Memory B cell (primary cell): ENCODE measurements around the gene ARL13B.
A peak's percentile ranks its signal among the peaks of the same experiment; 100 is the strongest.
"Not testable (repeated sequence)": the region's sequence is repeated elsewhere in the genome, so short reads cannot be mapped to it uniquely, and the experiment has no call there.

Source experiments
- ATAC-seq: fragments of 150-1000 bp; cut with Tn5 transposase; 2 replicates; pipeline ENCODE4 v1.10.0; 2021; ENCODE audit warnings: low read depth, mild to moderate bottlenecking, moderate library complexity
- DNase-seq, 2 donors: peaks; one replicate each; pipeline ENCODE4 v3.0.0; 2022; ENCODE audit warnings: low spot score in 2 of 2
- H3K27ac Mint-ChIP-seq: one replicate; pipeline ENCODE4 v1.8.0; 2022; ENCODE audit warnings: mild to moderate bottlenecking, moderate library complexity, mixed read lengths
- H3K27me3 Mint-ChIP-seq: one replicate; pipeline ENCODE4 v1.8.0; 2022; ENCODE audit warnings: mixed read lengths
- H3K36me3 Mint-ChIP-seq: one replicate; pipeline ENCODE4 v1.8.0; 2022; ENCODE audit warnings: mild to moderate bottlenecking, mixed read lengths
- H3K4me1 Mint-ChIP-seq: one replicate; pipeline ENCODE4 v1.8.0; 2022; ENCODE audit warnings: mixed read lengths
- H3K4me3 Mint-ChIP-seq: one replicate; pipeline ENCODE4 v1.8.0; 2022; ENCODE audit warnings: mild to moderate bottlenecking, moderate library complexity, mixed read lengths
- H3K9me3 Mint-ChIP-seq: one replicate; pipeline ENCODE4 v1.8.0; 2022; ENCODE audit warnings: mixed read lengths

The ARL13B gene

DNA sequence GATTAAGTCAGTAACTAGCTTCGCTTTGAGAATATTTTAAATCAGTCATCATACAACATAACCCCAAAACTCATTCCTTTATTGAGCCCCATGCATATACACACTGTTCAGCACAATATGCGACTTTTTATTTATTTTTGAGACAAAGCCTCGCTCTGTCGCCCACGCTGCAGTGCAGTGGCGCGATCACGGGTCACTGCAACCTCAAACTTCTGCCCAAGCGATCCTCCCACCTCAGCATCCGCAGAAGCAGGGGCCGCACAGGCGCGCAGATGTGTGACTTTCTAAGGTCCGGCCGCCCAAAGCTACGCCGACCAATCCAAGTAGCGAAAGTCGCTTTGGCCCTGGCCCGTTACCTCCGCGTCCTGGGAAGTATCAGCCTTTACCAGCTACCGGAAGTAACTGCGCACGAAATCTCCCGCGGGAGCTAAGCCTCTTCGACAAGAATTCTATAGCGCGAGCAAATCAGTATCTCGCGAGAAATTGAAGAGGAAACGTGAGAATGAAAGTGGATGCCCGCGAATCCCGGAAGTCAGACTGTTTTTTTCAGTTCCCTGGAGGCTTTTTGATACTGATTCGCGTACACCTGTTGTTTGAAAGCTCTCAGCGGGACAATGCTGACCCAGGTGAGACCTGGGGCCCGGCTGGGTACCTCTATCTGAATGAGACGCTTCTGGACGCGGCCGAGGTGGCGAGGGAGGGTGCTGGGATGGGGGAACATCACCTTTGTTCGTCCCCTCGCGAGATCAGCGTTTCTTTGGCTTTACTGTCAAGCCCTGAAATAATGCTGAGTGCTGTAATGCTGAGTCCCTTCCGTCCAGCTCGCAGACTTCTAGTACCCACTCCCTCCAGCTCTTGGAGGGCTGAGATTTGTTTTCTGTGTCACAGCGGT, 82.8 kb downstream of the ARL13B start, which contains the start of the genes DHFR2 and NSUN3:
Gene DHFR2, minus strand, starts transcription at position 404 of the 892 bp plus-strand sequence. CDS start 1,405 bp downstream, outside the sequence.
Gene NSUN3, plus strand, starts transcription at position 549 of the 892 bp plus-strand sequence. Its CDS starts 66 bp downstream, at position 615.
- no peaks in the 10 kb centered on the region for H3K27me3 Mint-ChIP-seq
- peaks cover 31% of the 10 kb centered on the region for H3K4me1 Mint-ChIP-seq
- H3K27ac Mint-ChIP-seq: peak within 1 kb of the TSS; percentile 100
- ATAC-seq (peak; percentile 85), DNase-seq (peak; percentile 81)
- peaks cover 1% of the 10 kb centered on the region for H3K9me3 Mint-ChIP-seq
- peak within 1 kb of the TSS; percentile 98 for H3K4me3 Mint-ChIP-seq
- peaks cover 21% of the 10 kb centered on the region for H3K36me3 Mint-ChIP-seq

GRCh38 chr3:94063496-94064119, 83.7 kb downstream of the ARL13B start:
- H3K4me1 Mint-ChIP-seq: peaks cover 33% of the 10 kb centered on the region
- peaks cover 23% of the 10 kb centered on the region for H3K36me3 Mint-ChIP-seq
- ATAC-seq (no peak), DNase-seq (no peak)
- H3K9me3 Mint-ChIP-seq: peaks cover 1% of the 10 kb centered on the region
- H3K27ac Mint-ChIP-seq: peak overlapping the region; percentile 100
- H3K27me3 Mint-ChIP-seq: no peaks in the 10 kb centered on the region
- H3K4me3 Mint-ChIP-seq: peak overlapping the region; percentile 98

- peaks cover 35% of the 10 kb centered on the region for H3K4me1 Mint-ChIP-seq
- peaks cover 1% of the 10 kb centered on the region for H3K9me3 Mint-ChIP-seq
- peaks cover 23% of the 10 kb centered on the region for H3K36me3 Mint-ChIP-seq
- no peak for DNase-seq
- peak overlapping the region; percentile 100 for H3K27ac Mint-ChIP-seq
- peak overlapping the region; percentile 98 for H3K4me3 Mint-ChIP-seq
- H3K27me3 Mint-ChIP-seq: no peaks in the 10 kb centered on the region
- ATAC-seq: no peak
Observed at GRCh38 chr3:94064243-94064860, 84.4 kb downstream of the ARL13B start.

- H3K27ac Mint-ChIP-seq: no peak overlapping the region
- peaks cover 35% of the 10 kb centered on the region for H3K4me1 Mint-ChIP-seq
- ATAC-seq (no peak), DNase-seq (no peak)
- no peaks in the 10 kb centered on the region for H3K27me3 Mint-ChIP-seq
- H3K36me3 Mint-ChIP-seq: peaks cover 23% of the 10 kb centered on the region
- peaks cover 1% of the 10 kb centered on the region for H3K9me3 Mint-ChIP-seq
- H3K4me3 Mint-ChIP-seq: no peak overlapping the region
Observed at GRCh38 chr3:94065122-94065521, 85.2 kb downstream of the ARL13B start.

GRCh38 chr3:94065819-94066480, 86.0 kb downstream of the ARL13B start:
- H3K27ac Mint-ChIP-seq: no peak overlapping the region
- H3K36me3 Mint-ChIP-seq: peaks cover 21% of the 10 kb centered on the region
- DNase-seq: no peak
- peaks cover 1% of the 10 kb centered on the region for H3K9me3 Mint-ChIP-seq
- H3K4me1 Mint-ChIP-seq: peaks cover 38% of the 10 kb centered on the region
- no peak for ATAC-seq
- H3K4me3 Mint-ChIP-seq: no peak overlapping the region
- no peaks in the 10 kb centered on the region for H3K27me3 Mint-ChIP-seq

DNA sequence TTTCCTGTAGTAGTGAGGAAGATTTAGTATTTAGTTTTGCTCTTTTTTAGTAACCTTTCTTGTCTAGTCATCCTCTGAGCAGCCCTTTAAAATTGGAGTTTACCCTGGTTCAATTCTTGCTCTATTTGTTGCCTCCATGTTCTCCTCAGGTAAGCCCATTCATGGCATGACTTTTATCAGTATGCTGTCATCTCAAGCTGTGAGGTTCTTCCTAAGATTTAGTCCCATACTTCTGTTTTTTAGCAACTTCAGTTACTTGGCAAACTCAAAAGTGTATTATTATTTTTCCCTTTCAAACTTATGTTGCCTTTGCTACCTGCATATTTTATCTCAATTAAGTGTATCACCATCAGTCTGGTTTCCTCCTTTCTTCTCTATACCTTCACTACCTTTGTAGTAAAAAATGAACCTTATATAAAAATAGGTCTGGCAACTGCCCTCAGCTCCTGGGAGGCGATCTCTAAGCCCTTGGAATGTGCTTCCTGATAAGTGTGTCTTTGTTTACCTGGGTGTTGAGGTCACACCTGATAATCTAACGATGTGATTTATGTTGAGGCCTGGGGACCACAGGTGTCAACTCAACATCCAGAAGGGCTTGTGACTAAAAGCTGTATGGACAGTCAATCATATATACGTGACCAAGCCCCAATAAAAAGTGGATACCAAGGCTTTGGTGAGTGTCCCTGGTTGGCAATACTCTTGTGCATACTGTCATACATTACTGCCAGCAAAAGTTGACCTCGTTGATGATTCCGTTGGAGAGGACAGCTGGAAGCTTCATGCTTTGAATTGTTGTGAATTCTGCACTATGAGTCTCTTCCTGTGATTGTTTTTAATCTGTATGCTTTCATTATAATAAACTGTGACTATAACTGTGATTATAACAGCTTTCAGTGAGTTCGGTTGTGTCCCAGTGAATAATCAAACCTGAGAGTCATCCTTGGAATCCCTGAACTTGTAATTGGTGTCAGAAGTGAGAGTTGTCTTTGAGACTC, 86.8 kb downstream of the ARL13B start:
- Mint-ChIP-seq H3K9me3 (peaks cover 1% of the 10 kb centered on the region), H3K36me3 (peaks cover 23% of the 10 kb centered on the region), H3K4me1 (peaks cover 38% of the 10 kb centered on the region), H3K4me3 (no peak overlapping the region), H3K27me3 (no peaks in the 10 kb centered on the region), H3K27ac (no peak overlapping the region)
- DNase-seq: no peak
- ATAC-seq: no peak

- Mint-ChIP-seq H3K27ac (no peak overlapping the region), H3K27me3 (no peaks in the 10 kb centered on the region), H3K36me3 (peaks cover 34% of the 10 kb centered on the region), H3K4me1 (peaks cover 36% of the 10 kb centered on the region), H3K4me3 (no peak overlapping the region), H3K9me3 (peaks cover 1% of the 10 kb centered on the region)
- ATAC-seq (no peak), DNase-seq (no peak)
Observed at GRCh38 chr3:94069194-94069813, 89.3 kb downstream of the ARL13B start.

DNA sequence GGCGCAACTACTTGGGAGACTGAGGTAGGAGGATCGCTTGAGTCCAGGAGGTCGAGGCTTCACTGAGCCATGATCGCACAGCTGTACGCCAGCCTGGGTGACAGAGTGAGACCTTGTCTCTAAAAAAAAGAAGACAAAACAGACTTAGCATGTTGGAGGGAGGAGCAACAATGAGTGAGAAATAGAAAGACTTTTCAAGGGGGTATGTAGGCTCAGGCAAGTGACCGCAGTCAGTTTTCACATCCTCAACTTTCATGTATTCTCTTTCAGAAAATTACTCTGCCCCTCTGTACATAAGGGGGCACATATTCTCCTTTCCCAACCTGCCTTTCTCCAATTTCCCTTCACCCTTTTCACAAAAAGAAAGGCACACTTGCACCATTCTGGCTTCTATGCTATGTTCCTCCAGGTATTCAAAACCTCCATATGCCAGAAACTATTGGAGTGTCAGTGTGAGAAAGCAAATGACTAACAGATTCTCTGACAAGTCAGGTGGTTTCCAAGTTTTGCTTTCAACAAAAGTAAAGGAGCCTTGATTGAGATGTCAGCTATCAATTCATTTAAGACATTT, 90.5 kb downstream of the ARL13B start:
- Mint-ChIP-seq H3K9me3 (peaks cover 1% of the 10 kb centered on the region), H3K36me3 (peaks cover 39% of the 10 kb centered on the region), H3K27ac (no peak overlapping the region), H3K4me1 (peaks cover 38% of the 10 kb centered on the region), H3K27me3 (no peaks in the 10 kb centered on the region), H3K4me3 (no peak overlapping the region)
- DNase-seq (no peak), ATAC-seq (no peak)

- H3K4me3 Mint-ChIP-seq: no peak overlapping the region
- DNase-seq (no peak), ATAC-seq (no peak)
- H3K27me3 Mint-ChIP-seq: no peaks in the 10 kb centered on the region
- peak overlapping the region; percentile 16 for H3K27ac Mint-ChIP-seq
- H3K9me3 Mint-ChIP-seq: peaks cover 1% of the 10 kb centered on the region
- H3K4me1 Mint-ChIP-seq: peaks cover 31% of the 10 kb centered on the region
- peaks cover 44% of the 10 kb centered on the region for H3K36me3 Mint-ChIP-seq
Observed at GRCh38 chr3:94071713-94072284, 91.8 kb downstream of the ARL13B start.

GRCh38 chr3:94076055-94076454, 96.1 kb downstream of the ARL13B start:
- peaks cover 33% of the 10 kb centered on the region for H3K4me1 Mint-ChIP-seq
- H3K9me3 Mint-ChIP-seq: no peaks in the 10 kb centered on the region
- no peak for DNase-seq
- no peak overlapping the region for H3K4me3 Mint-ChIP-seq
- peaks cover 44% of the 10 kb centered on the region for H3K36me3 Mint-ChIP-seq
- peak overlapping the region; percentile 48 for H3K27ac Mint-ChIP-seq
- no peaks in the 10 kb centered on the region for H3K27me3 Mint-ChIP-seq
- no peak for ATAC-seq

GRCh38 chr3:94080552-94080951, 100.6 kb downstream of the ARL13B start:
- ATAC-seq, DNase-seq, H3K9me3 Mint-ChIP-seq, H3K27ac Mint-ChIP-seq, H3K27me3 Mint-ChIP-seq, H3K4me3 Mint-ChIP-seq: not testable (repeated sequence)
- peaks cover 29% of the 10 kb centered on the region for H3K36me3 Mint-ChIP-seq
- peaks cover 22% of the 10 kb centered on the region for H3K4me1 Mint-ChIP-seq

DNA sequence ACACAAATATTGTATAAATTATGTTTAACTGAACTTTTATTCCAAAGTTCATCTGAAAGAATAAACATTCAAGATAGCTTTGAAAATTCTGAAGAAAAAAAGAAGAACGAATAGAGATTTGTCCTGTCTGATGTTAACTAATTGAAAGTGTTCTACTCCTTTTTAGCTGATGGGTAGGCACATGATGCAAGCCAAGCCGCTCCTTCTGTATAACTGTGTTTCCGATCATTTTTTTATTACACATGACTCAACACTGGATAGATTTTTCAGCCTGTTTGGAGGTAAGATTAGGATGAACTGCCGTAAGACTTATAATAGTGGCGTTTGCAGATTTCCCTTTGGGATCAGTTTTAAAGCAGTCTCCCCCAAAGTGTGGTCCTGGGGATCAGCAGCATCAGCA, 101.9 kb downstream of the ARL13B start:
- H3K27ac Mint-ChIP-seq: no peak overlapping the region
- H3K27me3 Mint-ChIP-seq: no peaks in the 10 kb centered on the region
- H3K4me1 Mint-ChIP-seq: peaks cover 22% of the 10 kb centered on the region
- ATAC-seq (no peak), DNase-seq (no peak)
- H3K4me3 Mint-ChIP-seq: no peak overlapping the region
- H3K9me3 Mint-ChIP-seq: no peaks in the 10 kb centered on the region
- H3K36me3 Mint-ChIP-seq: peaks cover 23% of the 10 kb centered on the region
